ENCODE results near the gene LINC01488. TPM values are rescaled to one million over a fixed set of nuclear protein-coding genes. Genes with fewer than 3 reads are reported as not detected.

Gene LINC01488
- 0.07 to 0.10 TPM in 2 of 5 replicates, not detected in the others for total RNA-seq (2022; extraction: Qiagen RNA extraction; ENCODE audit: low read depth)

GRCh38 chr11:69481393-69481844, at the start of gene LINC01488:
TSS of gene LINC01488 (plus strand) at chr11:69481663.

Other genes with a start within 250 kb of the LINC01488 start
- 95.4 to 118 TPM (median 111 TPM) in 5 replicates for gene MYEOV, start 187.5 kb upstream of the LINC01488 start, total RNA-seq (2022; extraction: Qiagen RNA extraction; ENCODE audit: low read depth)
- 183 to 237 TPM (median 227 TPM) in 5 replicates for gene CCND1, start 159.5 kb downstream of the LINC01488 start, total RNA-seq (2022; extraction: Qiagen RNA extraction; ENCODE audit: low read depth)
- gene LTO1, start 193.7 kb downstream of the LINC01488 start, total RNA-seq (2022; extraction: Qiagen RNA extraction; ENCODE audit: low read depth) = 30.2 to 37.9 TPM (median 32.3 TPM) in 5 replicates
- gene FGF19, start 222.4 kb downstream of the LINC01488 start, total RNA-seq (2022; extraction: Qiagen RNA extraction; ENCODE audit: low read depth) = 0.08 to 0.11 TPM in 2 of 5 replicates, not detected in the others

All from A549 treated with DMSO at 1 μM for 4 hours (cell line).